Endothelial cell of umbilical vein (primary cell): Measurements from ENCODE around the gene SWSAP1. TPM values are rescaled to one million over a fixed set of nuclear protein-coding genes. Genes with fewer than 3 reads are reported as not detected.

Experiments used
- BruUV-seq: library from RNA; stranded (reverse); fragments of 400-500 nt; replicated peaks from 2 replicates; lab custom pipeline; 2021; lab: Mats Ljungman, UMichigan
- CTCF ChIA-PET: fragments of 300-600, 350-600 bp; sonication (Branson Sonifier 250); formaldehyde crosslinking; loops from one replicate; lab custom pipeline; 2021; ENCODE audit warnings: antibody characterized with exemption, inconsistent platforms; lab: Charles Lee
- POLR2A ChIA-PET: fragments of 300-600, 350-600 bp; sonication (Branson Sonifier 250); formaldehyde crosslinking; loops from one replicate; lab custom pipeline; 2021; ENCODE audit warnings: antibody characterized with exemption, inconsistent platforms; lab: Charles Lee
- DNase-seq: peaks from one replicate; pipeline ENCODE4 v3.0.0-alpha.2; 2011; ENCODE audit warnings: low read depth, low spot score
- FAIRE-seq: peaks from 2 replicates; lab custom pipeline; 2011; peaks lifted over from hg19 to GRCh38; lab: Jason Lieb, UNC
- H2AFZ ChIP-seq: 2 replicates; pipeline ENCODE4 v1.6.0; 2012; ENCODE audit warnings: low read depth, low read length, control low read depth, inconsistent platforms
- H3K27ac ChIP-seq: 2 replicates; pipeline ENCODE4 v1.5.1; 2011; ENCODE audit warnings: low read depth, mild to moderate bottlenecking, control low read depth, low read length, moderate library complexity; ENCODE audit not compliant: insufficient read depth
- H3K27me3 ChIP-seq, 2 experiments: 2 replicates each; pipeline versions ENCODE4 v1.6.0 to v1.6.1; 2011; ENCODE audit warnings: low read length in 2 of 2, mixed read lengths in 1 of 2; ENCODE audit not compliant: control insufficient read depth in 2 of 2, insufficient read depth in 2 of 2
- H3K36me3 ChIP-seq, 2 experiments: 2 replicates in 1 of 2; 3 replicates in 1 of 2; pipeline ENCODE4 v1.5.1; 2011; ENCODE audit warnings: low read length in 2 of 2, mild to moderate bottlenecking in 1 of 2, moderate library complexity in 1 of 2; ENCODE audit not compliant: control insufficient read depth in 2 of 2, insufficient read depth in 2 of 2; ENCODE audit errors: extremely low read depth in 1 of 2
- H3K4me1 ChIP-seq: 3 replicates; pipeline ENCODE4 v1.5.1; 2011; ENCODE audit warnings: mild to moderate bottlenecking, low read length; ENCODE audit not compliant: control insufficient read depth, insufficient read depth; ENCODE audit errors: extremely low read depth
- H3K4me2 ChIP-seq: 2 replicates; pipeline ENCODE4 v1.6.1; 2011; ENCODE audit warnings: low read length, control low read depth, mixed read lengths; ENCODE audit not compliant: insufficient read depth
- H3K4me3 ChIP-seq, 3 experiments: fragments of 200-600 bp in 1 of 3; sonication (generic), shearing (Covaris generic) in 1 of 3; replicated peaks in 1 of 3; 2 replicates each; pipeline ENCODE4 v1.5.1; 2011 to 2016; ENCODE audit warnings: control low read depth in 3 of 3, low read length in 3 of 3, mild to moderate bottlenecking in 2 of 3, inconsistent platforms in 1 of 3, low read depth in 1 of 3, moderate library complexity in 1 of 3; ENCODE audit not compliant: insufficient read depth in 1 of 3
- H3K79me2 ChIP-seq: 2 replicates; pipeline ENCODE4 v1.6.0; 2012; ENCODE audit warnings: low read length, inconsistent platforms; ENCODE audit not compliant: control insufficient read depth, insufficient read depth
- H3K9ac ChIP-seq: replicated peaks from 2 replicates; pipeline ENCODE3; 2011; ENCODE audit warnings: low read length, control low read depth; ENCODE audit not compliant: insufficient read depth; ENCODE audit errors: extremely low read depth
- H3K9me1 ChIP-seq: replicated peaks from 3 replicates; pipeline ENCODE4 v1.6.0; 2011; ENCODE audit warnings: mild to moderate bottlenecking, low read length; ENCODE audit not compliant: control insufficient read depth, insufficient read depth; ENCODE audit errors: extremely low read depth
- H3K9me3 ChIP-seq: replicated peaks from 2 replicates; pipeline ENCODE4 v1.5.1; 2012; ENCODE audit warnings: low read length, inconsistent platforms; ENCODE audit not compliant: control insufficient read depth, insufficient read depth
- H4K20me1 ChIP-seq: replicated peaks from 2 replicates; pipeline ENCODE3; 2011; ENCODE audit warnings: mild to moderate bottlenecking, low read length; ENCODE audit not compliant: control insufficient read depth, insufficient read depth; ENCODE audit errors: extremely low read depth
- CTCF ChIP-seq, 2 donors: IDR thresholded peaks; 1 replicate in 1 of 2; 2 replicates in 1 of 2; pipeline ENCODE4 v1.5.1; 2011; ENCODE audit warnings: low read length in 2 of 2, mild to moderate bottlenecking in 2 of 2, moderate library complexity in 2 of 2, control low read depth in 1 of 2, inconsistent platforms in 1 of 2, low read depth in 1 of 2; ENCODE audit not compliant: insufficient read depth in 1 of 2; ENCODE audit errors: extremely low read depth in 1 of 2
- EZH2 ChIP-seq: IDR thresholded peaks from 2 replicates; pipeline ENCODE4 v1.6.1; 2012; ENCODE audit warnings: borderline replicate concordance, low read depth, mild to moderate bottlenecking, moderate library complexity, low read length, inconsistent platforms; ENCODE audit not compliant: severe bottlenecking
- FOS ChIP-seq: IDR thresholded peaks from 2 replicates; pipeline ENCODE4 v1.6.1; 2011; ENCODE audit warnings: mild to moderate bottlenecking, low read length, moderate library complexity, borderline replicate concordance; ENCODE audit not compliant: insufficient read depth
- GATA2 ChIP-seq: IDR thresholded peaks from 2 replicates; pipeline ENCODE4 v1.7.0; 2011; ENCODE audit warnings: low read depth, mild to moderate bottlenecking, moderate library complexity, mixed read lengths, low read length; ENCODE audit not compliant: insufficient read length, insufficient read depth
- JUN ChIP-seq: IDR thresholded peaks from 2 replicates; pipeline ENCODE4 v1.6.1; 2011; ENCODE audit warnings: borderline replicate concordance, low read depth; ENCODE audit not compliant: insufficient read length, insufficient read depth
- MYC ChIP-seq: IDR thresholded peaks from one replicate; pipeline ENCODE4 v1.6.1; 2011; ENCODE audit warnings: mild to moderate bottlenecking, low read depth, low read length
- POLR2A ChIP-seq: IDR thresholded peaks from 2 replicates; pipeline ENCODE4 v1.6.1; 2012; ENCODE audit warnings: low read depth, mild to moderate bottlenecking, control low read depth, low read length
- POLR2AphosphoS5 ChIP-seq: IDR thresholded peaks from 2 replicates; pipeline ENCODE4 v1.6.1; 2012; ENCODE audit warnings: low read depth, mild to moderate bottlenecking, control low read depth, low read length, moderate library complexity; ENCODE audit not compliant: insufficient read depth
- dilution Hi-C: fragments of 300-500 bp; cut with MboI; formaldehyde crosslinking; loops from one replicate; pipeline ENCODE4 v1.15.0; 2019; ENCODE audit warnings: low sequenced_read_pairs; ENCODE audit not compliant: extremely low pct_ligation_motif_present
- intact Hi-C: fragments of 100-400 bp; cut with micrococcal nuclease; formaldehyde crosslinking; loops from one replicate; pipeline ENCODE4 v1.10.0; 2022
- polyA plus RNA-seq, 4 experiments: library from polyadenylated mRNA; depleted of rRNA in 3 of 4; stranded (reverse) in 3 of 4; unstranded in 1 of 4; fragments of >200 nt; gene quantifications; 2 replicates each; pipeline versions ENCODE4 v1.2.1 to v1.2.3, GENCODE V29; 2011 to 2012; ENCODE audit warnings: missing spikeins in 1 of 4
- total RNA-seq: library from RNA; stranded (reverse); gene quantifications from 2 replicates; pipeline ENCODE4 v1.2.3, GENCODE V29; 2021
- TF ChIP-seq, protein P1 (sequence below): IDR thresholded peaks from 2 replicates; pipeline ENCODE4 v1.6.1; 2011; ENCODE audit not compliant: insufficient read depth, insufficient read length

The SWSAP1 gene
- total and polyA plus RNA-seq, 2 donors (not counting 3 experiments of a cell fraction or from before 2014, with no cell fraction given) = 3.7 to 4.4 TPM

GRCh38 chr19:11335449-11336146 lies 38.9 kb upstream of the SWSAP1 start:
- no peak overlapping the region for H2AFZ ChIP-seq
- peaks cover 0 to 11% of the 10 kb centered on the region in 2 experiments for H3K36me3 ChIP-seq
- DNase-seq (no peak), FAIRE-seq (no peak)
- no TSS peak for BruUV-seq
- no peaks in the 10 kb centered on the region for H3K9me3 ChIP-seq
- intact Hi-C loops = no loop called here
- H3K9me1 ChIP-seq = no peaks in the 10 kb centered on the region
- H3K27me3 ChIP-seq = no peaks in the 10 kb centered on the region
- H3K27ac ChIP-seq = no peak overlapping the region
- H3K4me3 ChIP-seq = no peak overlapping the region
- TF ChIP-seq POLR2A = no peak
- TF ChIP-seq, protein P1, sequence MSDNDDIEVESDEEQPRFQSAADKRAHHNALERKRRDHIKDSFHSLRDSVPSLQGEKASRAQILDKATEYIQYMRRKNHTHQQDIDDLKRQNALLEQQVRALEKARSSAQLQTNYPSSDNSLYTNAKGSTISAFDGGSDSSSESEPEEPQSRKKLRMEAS = no peak
- TF ChIP-seq EZH2 = no peak
- TF ChIP-seq GATA2 = no peak
- no peak for TF ChIP-seq MYC
- TF ChIP-seq FOS = no peak
- TF ChIP-seq CTCF (IDR thresholded peaks at IDR 0.05; ENCODE audit: extremely low read depth in 1 of 2, insufficient read depth in 1 of 2, low read depth in 1 of 2, low read length in 2 of 2) = no peak
- no peak for TF ChIP-seq JUN
- TF ChIP-seq POLR2AphosphoS5 = no peak
- CTCF ChIA-PET = no interaction called here
- dilution Hi-C loops = no loop called here
- no peak overlapping the region for H3K4me2 ChIP-seq
- no peaks in the 10 kb centered on the region for H3K79me2 ChIP-seq
- H3K4me1 ChIP-seq = peaks cover 11% of the 10 kb centered on the region
- POLR2A ChIA-PET = no interaction called here
- no peaks in the 10 kb centered on the region for H4K20me1 ChIP-seq
- no peak overlapping the region for H3K9ac ChIP-seq
